ENCODE measurements around the gene LRRC15.

LRRC15 gene

DNA sequence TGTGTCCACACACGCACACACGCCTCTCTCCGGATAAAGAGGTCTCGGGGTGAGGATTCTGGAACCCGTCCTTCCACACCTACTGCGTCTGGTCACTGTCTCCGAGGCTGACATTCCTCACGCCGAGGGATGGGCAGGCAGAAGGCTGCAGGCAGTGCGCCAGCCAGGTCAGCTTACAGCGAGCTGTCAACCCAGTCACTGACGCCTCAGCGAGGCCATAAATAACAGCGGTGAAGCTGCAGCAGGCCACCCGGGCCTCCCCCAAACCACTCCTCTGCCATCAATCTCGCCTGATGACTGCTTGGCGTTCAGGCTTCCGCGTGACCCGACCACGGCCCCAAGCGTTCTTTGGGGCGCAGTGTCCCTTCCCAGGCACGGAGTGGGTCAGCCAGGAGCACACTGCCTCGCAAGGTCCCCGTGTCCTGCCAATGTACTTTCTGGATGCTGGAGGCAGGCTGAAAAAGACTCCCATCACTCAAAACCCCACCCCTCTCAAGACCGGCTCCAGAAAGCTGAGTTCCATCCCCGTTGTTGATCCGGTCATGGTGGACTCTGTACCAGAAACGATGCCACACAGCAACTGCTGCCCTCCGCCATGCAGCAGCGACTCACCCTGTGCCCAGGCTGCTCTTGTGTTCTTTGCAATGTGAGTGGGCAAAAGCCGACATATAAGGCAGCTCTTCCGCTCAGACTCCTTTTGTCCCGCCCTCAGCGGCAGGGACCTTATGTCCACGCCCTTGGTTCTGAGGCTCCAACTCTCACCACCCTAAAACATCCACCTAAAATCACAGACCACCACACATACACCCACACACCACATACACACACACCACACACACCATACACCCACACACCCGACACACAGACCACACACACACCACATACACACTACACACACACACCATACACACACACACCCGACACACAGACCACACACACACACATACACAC, 45.5 kb downstream of the LRRC15 start:
- H3K4me3 ChIP-seq (ENCODE audit: low read length), result no peak overlapping the region
- peaks cover 17% of the 10 kb centered on the region for H3K27me3 ChIP-seq (ENCODE audit: insufficient read depth, low read length)

DNA sequence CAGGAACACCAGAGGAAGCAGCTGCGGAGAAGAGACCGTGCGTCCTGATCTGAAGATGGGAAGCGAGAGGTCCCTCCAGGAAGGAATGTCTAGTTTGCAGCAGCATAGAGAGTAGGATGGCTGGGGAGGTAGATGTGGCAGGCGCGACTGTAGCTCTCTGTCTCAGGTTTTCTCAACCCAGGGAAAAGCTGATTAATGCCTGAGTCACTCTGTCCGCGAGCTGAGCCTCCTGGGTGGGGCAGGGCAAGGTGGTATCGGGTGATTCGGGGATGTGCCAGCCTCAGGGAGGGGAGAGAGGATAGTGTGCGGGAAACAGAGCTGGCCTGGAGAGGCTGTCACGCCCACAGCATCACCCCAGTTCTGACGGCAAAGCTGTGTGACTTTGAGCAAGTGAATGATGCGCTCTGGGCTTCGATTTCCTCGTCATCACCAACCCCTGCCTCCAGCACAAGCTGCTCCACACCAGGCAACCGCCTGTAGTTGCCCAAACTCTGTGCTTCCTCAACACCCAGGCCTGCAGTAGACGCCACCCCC, 46.8 kb downstream of the LRRC15 start:
- Histone ChIP-seq H3K4me3 (ENCODE audit: low read length) (no peak overlapping the region), H3K27me3 (ENCODE audit: insufficient read depth, low read length) (peaks cover 19% of the 10 kb centered on the region), H2AFZ (ENCODE audit: low read depth, low read length) (no peak overlapping the region), H3K36me3 (ENCODE audit: insufficient read depth, low read length) (no peaks in the 10 kb centered on the region), H3K4me1 (ENCODE audit: insufficient read depth, low read length) (peaks cover 6% of the 10 kb centered on the region), H3K9me3 (ENCODE audit: low read length) (peaks cover 12% of the 10 kb centered on the region)

More for the DNA sequence above, 45.5 kb downstream of the LRRC15 start:
- Histone ChIP-seq H2AFZ (ENCODE audit: low read depth, low read length) (no peak overlapping the region), H3K36me3 (ENCODE audit: insufficient read depth, low read length) (no peaks in the 10 kb centered on the region), H3K4me1 (ENCODE audit: insufficient read depth, low read length) (peaks cover 6% of the 10 kb centered on the region), H3K9me3 (ENCODE audit: low read length) (peaks cover 10% of the 10 kb centered on the region)

DNA sequence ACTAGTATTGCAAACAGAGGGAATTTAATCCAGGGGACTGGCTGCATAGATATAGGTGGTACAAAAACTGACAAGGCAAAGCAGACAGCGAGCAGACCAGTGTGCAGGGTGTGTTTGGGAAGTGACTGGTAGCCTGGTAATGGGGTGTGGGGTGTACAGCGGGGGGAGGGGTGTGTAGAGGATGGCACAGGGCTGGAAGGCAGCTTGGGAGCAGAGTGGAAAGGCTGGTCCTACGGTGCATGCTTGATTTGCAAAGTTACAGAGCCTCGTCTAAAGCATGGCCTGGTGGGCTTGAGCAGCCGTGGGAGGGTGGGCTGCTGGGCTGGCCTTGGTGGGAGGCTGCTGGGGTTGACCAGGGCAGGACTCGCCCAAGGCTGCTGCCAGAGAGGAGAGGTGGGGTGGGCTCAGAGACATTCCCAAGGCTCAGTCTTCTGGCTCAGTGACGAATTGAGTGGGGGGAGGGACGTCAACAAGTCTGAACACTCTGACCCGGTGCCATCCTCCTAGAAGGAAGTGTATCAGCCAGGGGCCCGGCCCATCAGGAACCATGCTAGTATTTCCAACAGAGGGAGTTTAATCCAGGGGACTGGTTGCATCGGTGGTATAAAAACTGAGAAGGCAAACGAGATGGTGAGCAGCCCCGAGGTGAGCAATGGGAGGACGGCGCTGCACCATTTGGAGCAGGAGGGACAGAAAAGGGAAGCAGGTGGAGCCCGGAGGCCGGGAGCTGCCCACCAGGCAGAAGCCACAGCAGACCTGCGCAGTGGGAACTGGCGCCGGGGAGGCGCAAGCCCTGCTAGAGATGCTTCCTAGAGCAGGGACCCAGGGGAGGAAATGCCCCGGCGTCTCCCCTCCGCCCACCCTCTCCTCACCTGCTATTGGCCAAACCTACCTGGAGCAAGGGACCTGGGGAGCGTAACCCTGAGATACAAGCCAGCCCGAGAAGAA, 47.6 kb downstream of the LRRC15 start:
- H3K36me3 ChIP-seq (ENCODE audit: insufficient read depth, low read length), result no peaks in the 10 kb centered on the region
- no peak overlapping the region for H2AFZ ChIP-seq (ENCODE audit: low read depth, low read length)
- peaks cover 6% of the 10 kb centered on the region for H3K4me1 ChIP-seq (ENCODE audit: insufficient read depth, low read length)
- H3K4me3 ChIP-seq (ENCODE audit: low read length), result no peak overlapping the region
- H3K9me3 ChIP-seq (ENCODE audit: low read length), result peaks cover 14% of the 10 kb centered on the region
- H3K27me3 ChIP-seq (ENCODE audit: insufficient read depth, low read length), result peaks cover 20% of the 10 kb centered on the region

DNA sequence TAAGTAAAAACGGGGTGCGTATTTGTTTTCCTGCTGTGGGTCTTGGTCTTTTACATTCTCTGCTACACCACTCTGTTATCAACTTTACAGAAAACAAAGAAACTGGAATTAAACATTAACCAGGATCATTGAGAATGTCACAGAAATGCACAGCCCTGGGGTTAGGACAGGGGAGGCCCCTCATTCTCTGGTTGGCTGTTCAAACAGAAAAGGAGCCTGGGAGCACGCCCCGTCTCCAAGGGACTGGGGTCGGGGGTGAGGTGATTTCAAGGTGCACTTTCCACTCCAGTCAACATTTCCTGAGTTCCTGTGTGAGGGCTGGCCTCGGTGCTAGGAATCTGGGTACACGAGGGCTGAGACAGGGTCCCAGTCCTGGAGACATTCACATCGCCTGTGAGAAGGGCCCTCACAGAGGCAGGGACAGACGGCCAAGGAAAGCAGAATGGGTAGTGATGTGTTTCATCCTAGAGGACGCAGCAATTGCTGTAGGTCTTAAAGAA, 48.7 kb downstream of the LRRC15 start:
- Histone ChIP-seq H3K9me3 (ENCODE audit: low read length) (peaks cover 10% of the 10 kb centered on the region), H3K36me3 (ENCODE audit: insufficient read depth, low read length) (no peaks in the 10 kb centered on the region), H3K4me3 (ENCODE audit: low read length) (no peak overlapping the region), H3K4me1 (ENCODE audit: insufficient read depth, low read length) (peaks cover 9% of the 10 kb centered on the region), H3K27me3 (ENCODE audit: insufficient read depth, low read length) (peaks cover 26% of the 10 kb centered on the region), H2AFZ (ENCODE audit: low read depth, low read length) (no peak overlapping the region)

DNA sequence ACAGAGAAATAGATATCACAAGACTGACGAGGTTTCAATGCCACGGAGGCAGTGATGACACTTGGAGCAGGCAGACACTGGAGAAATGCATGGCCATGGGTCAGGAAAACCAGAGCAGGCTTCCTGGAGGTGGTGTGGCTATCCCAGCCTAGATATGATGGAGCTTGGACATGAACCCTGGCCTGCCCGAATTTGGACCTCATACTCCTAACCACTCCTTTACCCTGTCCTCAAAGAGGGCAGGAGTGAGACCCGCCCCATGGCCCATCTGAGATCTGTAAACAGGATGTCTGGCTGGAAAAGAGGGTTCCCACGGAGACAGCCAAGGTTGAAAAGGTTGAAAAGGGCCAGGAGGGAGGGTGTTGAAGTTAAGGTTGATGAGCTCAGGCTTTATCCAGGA, 49.4 kb downstream of the LRRC15 start:
- Histone ChIP-seq H3K36me3 (ENCODE audit: insufficient read depth, low read length) (no peaks in the 10 kb centered on the region), H2AFZ (ENCODE audit: low read depth, low read length) (no peak overlapping the region), H3K4me1 (ENCODE audit: insufficient read depth, low read length) (peaks cover 14% of the 10 kb centered on the region), H3K4me3 (ENCODE audit: low read length) (no peak overlapping the region), H3K27me3 (ENCODE audit: insufficient read depth, low read length) (peaks cover 26% of the 10 kb centered on the region), H3K9me3 (ENCODE audit: low read length) (peaks cover 10% of the 10 kb centered on the region)

DNA sequence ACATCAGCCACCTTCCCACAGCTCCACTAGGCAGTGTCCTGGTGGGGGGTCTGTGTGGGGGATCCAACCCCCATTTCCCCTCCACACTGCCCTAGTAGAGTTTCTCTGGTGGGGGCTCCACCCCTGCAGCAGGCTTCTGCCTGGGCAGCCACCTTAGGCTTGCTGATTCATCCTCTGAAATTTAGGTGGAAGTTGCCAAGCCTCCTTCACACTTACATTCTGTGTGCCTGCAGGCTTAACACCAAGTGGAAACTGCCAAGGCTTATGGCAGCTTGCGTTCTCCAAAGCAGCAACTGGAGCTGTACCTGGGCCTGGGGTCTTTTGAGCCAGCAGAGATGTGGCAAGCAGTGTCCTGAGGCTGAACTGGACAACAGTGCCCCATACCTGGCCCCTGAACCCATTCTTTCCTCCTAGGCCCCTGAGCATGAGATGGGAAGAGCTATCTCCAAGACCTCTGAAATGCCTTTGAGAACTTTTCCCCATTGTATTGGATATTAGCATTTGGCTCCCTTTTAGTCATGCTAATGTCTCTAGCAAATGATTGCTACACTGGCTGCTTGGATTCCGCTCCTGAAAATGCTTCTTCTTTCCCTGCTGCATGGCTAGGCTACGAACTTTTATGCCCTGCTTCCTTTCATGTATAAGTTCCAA, 50.9 kb downstream of the LRRC15 start:
- H3K9me3 ChIP-seq (ENCODE audit: low read length), result peaks cover 10% of the 10 kb centered on the region
- H3K4me1 ChIP-seq (ENCODE audit: insufficient read depth, low read length), result peaks cover 13% of the 10 kb centered on the region
- H3K36me3 ChIP-seq (ENCODE audit: insufficient read depth, low read length), result no peaks in the 10 kb centered on the region
- no peak overlapping the region for H3K4me3 ChIP-seq (ENCODE audit: low read length)
- H2AFZ ChIP-seq (ENCODE audit: low read depth, low read length), result no peak overlapping the region
- peaks cover 26% of the 10 kb centered on the region for H3K27me3 ChIP-seq (ENCODE audit: insufficient read depth, low read length)

DNA sequence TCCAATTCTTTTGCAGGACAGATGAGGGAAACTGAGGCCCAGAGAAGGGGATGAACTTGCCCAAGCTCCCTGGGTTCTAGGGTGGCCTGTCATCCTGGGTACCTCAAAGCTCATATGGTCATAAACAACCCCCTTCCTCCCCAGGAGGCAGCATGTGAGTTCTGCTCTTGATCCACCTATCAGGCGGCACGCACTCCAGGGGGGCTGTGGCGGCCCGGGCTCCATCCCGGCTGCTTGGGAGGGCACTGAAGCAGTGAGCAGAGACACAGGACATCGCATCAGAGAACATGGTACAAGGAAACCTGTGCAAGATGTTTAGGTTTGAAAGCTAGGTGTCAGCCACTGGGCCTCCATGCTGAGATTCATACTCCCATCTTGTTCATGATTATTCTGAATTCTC, 52.6 kb downstream of the LRRC15 start:
- H3K4me1 ChIP-seq (ENCODE audit: insufficient read depth, low read length), result peaks cover 18% of the 10 kb centered on the region
- H3K9me3 ChIP-seq (ENCODE audit: low read length), result peaks cover 10% of the 10 kb centered on the region
- H3K36me3 ChIP-seq (ENCODE audit: insufficient read depth, low read length), result no peaks in the 10 kb centered on the region
- no peak overlapping the region for H3K4me3 ChIP-seq (ENCODE audit: low read length)
- no peak overlapping the region for H2AFZ ChIP-seq (ENCODE audit: low read depth, low read length)
- H3K27me3 ChIP-seq (ENCODE audit: insufficient read depth, low read length), result peaks cover 18% of the 10 kb centered on the region

DNA sequence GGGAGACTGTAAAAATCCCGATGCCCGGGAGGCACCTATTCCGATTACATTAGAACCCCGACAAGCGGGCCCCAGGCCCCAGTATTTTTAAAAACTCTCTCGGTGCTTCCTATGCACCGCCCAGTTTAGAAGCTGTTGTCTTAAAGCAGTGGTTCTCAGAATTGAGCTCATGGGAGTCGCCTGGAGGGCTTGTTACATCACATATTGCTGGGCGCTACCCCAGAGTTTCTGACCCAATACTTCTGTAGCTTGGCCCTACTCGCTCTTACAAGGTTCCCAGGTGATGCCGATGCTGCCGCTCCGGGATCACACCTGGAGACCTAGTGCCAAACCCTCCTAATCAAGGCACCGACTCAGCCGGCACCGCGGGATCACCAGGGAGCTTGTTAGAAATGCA, 53.6 kb downstream of the LRRC15 start:
- H3K4me1 ChIP-seq (ENCODE audit: insufficient read depth, low read length), result peaks cover 18% of the 10 kb centered on the region
- H3K4me3 ChIP-seq (ENCODE audit: low read length), result no peak overlapping the region
- peaks cover 16% of the 10 kb centered on the region for H3K27me3 ChIP-seq (ENCODE audit: insufficient read depth, low read length)
- H3K36me3 ChIP-seq (ENCODE audit: insufficient read depth, low read length), result no peaks in the 10 kb centered on the region
- H2AFZ ChIP-seq (ENCODE audit: low read depth, low read length), result no peak overlapping the region
- H3K9me3 ChIP-seq (ENCODE audit: low read length), result peaks cover 10% of the 10 kb centered on the region

DNA sequence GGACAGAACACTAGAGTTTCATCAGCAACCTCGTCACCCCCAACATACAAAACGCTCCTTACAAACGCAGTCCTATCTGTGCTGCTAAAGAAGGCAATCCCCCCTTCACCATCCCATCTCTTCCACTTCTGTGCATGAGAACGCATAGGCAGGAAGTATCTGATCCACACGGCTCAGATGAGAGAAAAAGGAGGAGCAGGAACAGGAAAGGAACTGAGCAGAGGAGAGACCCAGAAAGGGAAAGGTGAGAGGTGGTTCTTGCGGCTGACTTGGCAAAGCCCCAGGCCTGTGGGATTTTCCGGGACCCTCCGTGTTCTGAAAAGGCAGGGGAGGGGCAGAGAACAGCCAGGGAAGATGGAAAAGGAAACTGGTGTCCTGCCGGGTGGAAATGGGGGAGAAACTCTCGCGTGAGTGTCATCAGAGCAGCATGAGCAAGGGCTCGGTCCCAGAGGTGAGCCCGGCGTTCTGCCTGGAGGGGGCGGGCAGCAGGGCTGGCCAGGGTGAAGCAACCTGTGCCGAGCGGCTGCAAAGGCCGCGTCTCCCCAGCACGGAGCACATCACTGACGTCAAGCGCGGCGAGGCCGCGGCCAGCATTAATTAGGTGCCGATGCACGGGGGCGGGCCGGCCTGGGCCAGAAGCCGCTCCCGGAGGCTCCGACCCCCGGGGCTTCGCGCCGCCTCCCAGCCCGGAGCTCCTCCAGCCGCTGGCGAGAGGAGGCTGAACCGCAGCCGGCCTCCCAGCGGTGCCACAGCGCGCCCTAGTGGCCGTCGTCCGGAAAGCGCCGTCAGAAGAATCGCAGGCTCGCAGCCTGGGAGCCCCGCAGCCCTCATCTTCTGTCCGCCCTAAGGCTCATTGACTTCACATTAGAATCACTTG, 54.2 kb downstream of the LRRC15 start:
- Histone ChIP-seq H3K36me3 (ENCODE audit: insufficient read depth, low read length) (no peaks in the 10 kb centered on the region), H3K4me3 (ENCODE audit: low read length) (peak overlapping the region; percentile 37), H3K4me1 (ENCODE audit: insufficient read depth, low read length) (peaks cover 18% of the 10 kb centered on the region), H3K9me3 (ENCODE audit: low read length) (peaks cover 10% of the 10 kb centered on the region), H3K27me3 (ENCODE audit: insufficient read depth, low read length) (peaks cover 16% of the 10 kb centered on the region), H2AFZ (ENCODE audit: low read depth, low read length) (peak overlapping the region; percentile 21)

DNA sequence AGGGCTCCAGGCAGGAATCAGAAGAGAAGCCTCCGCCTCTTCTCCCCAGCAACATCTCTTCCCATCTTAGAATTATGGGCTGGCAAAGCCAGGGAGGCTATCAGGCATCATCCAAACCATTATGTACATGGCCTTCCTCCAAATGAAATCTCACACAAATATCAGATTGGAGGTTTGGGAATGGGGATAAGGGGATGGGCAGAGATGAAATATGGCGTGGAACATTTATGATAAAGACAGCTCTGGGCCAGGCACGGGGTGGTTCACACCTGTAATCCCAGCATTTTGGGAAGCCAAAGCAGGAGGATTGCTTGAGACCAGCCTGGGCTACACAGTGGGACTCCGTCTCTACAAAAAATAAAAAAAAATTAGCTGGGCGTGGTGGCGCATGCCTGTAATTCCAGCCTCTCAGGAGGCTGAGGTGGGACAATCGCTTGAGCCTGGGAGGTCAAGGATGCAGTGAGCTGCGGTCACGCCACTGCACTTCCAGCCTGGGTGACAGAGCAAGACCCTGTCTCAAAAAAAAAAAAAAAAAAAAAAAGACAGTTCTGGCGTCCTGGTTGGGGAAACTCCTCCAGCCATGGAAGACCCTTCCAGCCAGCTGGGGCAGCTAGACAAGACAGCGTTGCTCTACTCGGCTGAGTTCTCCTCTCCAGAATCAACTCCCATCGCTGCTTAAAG, 55.0 kb downstream of the LRRC15 start:
- Histone ChIP-seq H3K4me1 (ENCODE audit: insufficient read depth, low read length) (peaks cover 20% of the 10 kb centered on the region), H2AFZ (ENCODE audit: low read depth, low read length) (no peak overlapping the region), H3K4me3 (ENCODE audit: low read length) (no peak overlapping the region), H3K36me3 (ENCODE audit: insufficient read depth, low read length) (no peaks in the 10 kb centered on the region), H3K9me3 (ENCODE audit: low read length) (peaks cover 6% of the 10 kb centered on the region), H3K27me3 (ENCODE audit: insufficient read depth, low read length) (peaks cover 13% of the 10 kb centered on the region)

DNA sequence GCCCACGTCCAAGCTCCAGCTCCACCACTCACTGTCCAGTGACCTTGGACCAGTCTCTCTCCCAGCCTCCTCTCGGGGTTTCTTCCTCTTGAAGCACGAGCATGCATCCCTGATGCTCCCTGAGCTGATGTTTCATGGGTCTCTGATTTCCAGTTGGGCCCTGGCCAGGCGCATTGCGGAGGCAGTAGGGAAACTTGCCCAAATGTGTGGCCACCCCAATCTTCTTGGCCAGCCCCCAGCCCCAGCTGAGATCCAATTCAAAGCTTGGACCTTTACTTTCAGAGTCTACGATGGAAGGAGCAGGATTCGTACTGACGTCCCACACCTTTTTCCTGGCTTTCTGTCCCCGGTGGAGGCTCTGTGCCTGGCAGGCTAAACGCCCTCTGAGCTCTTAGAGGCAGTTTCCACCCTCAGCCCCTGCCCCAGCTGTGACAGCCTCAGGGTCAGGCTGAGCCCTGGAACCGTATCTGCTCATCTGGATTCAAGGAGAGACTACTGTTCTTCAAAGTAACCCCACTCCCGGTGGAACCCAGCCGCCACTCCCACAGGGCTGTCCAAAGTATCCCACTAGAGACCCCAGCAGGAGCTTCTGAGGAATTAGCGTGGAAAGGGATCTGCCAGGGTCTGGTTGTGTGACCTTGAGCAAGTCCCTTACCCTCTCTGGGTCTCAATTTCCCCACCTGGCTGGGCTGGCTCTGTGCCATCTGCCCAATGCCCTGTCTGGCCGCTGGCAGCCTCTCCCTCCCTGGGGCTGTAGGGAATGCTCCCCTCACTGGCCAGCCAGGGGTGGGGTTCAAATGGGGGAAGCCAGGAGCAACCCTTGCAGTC, 55.8 kb downstream of the LRRC15 start:
- peaks cover 13% of the 10 kb centered on the region for H3K27me3 ChIP-seq (ENCODE audit: insufficient read depth, low read length)
- H3K36me3 ChIP-seq (ENCODE audit: insufficient read depth, low read length), result no peaks in the 10 kb centered on the region
- peaks cover 20% of the 10 kb centered on the region for H3K4me1 ChIP-seq (ENCODE audit: insufficient read depth, low read length)
- no peak overlapping the region for H2AFZ ChIP-seq (ENCODE audit: low read depth, low read length)
- H3K9me3 ChIP-seq (ENCODE audit: low read length), result peaks cover 4% of the 10 kb centered on the region
- H3K4me3 ChIP-seq (ENCODE audit: low read length), result no peak overlapping the region

Data from neuron (in vitro differentiated cells).